Stimulated activated CD4-positive, alpha-beta T cell treated with anti-CD3 and anti-CD28 coated beads, Interleukin-2, amount 100 ng/mL, for 24 hours (primary cell): ENCODE results near the gene MXD1.
"Not testable (repeated sequence)": the region's sequence is repeated elsewhere in the genome, so short reads cannot be mapped to it uniquely, and the experiment has no call there.

Experiments
- DNase-seq, 2 donors: peaks; one replicate each; pipeline ENCODE4 v3.0.0-alpha.2; 2020

MXD1 gene

GRCh38 chr2:69914950-69915945, at the start of gene MXD1:
Gene MXD1, plus strand, starts transcription at chr2:69915109. Its CDS starts 222 bp downstream, at chr2:69915331.
- peak; percentile 99 to 100 for DNase-seq

- no peak for DNase-seq
Measured at GRCh38 chr2:69888451-69888850, 26.5 kb upstream of the MXD1 start.

GRCh38 chr2:69889302-69889701, 25.6 kb upstream of the MXD1 start:
- DNase-seq = no peak

- DNase-seq = no peak
Measured at GRCh38 chr2:69890881-69891280, 24.0 kb upstream of the MXD1 start.

- not testable (repeated sequence) for DNase-seq
Measured at GRCh38 chr2:69892838-69893424, 22.0 kb upstream of the MXD1 start.

- DNase-seq = peak; percentile 83 to 84
Measured at GRCh38 chr2:69893684-69894551, 21.0 kb upstream of the MXD1 start, which contains the start of gene SNRNP27. Gene SNRNP27, plus strand, starts transcription at chr2:69893956. Its CDS starts 29 bp downstream, at chr2:69893985.

GRCh38 chr2:69894737-69895136, 20.2 kb upstream of the MXD1 start:
- not testable (repeated sequence) for DNase-seq

- no peak for DNase-seq
Measured at GRCh38 chr2:69902213-69902922, 12.5 kb upstream of the MXD1 start.

- DNase-seq = no peak
Measured at GRCh38 chr2:69907216-69907615, 7.7 kb upstream of the MXD1 start.

- no peak for DNase-seq
Measured at GRCh38 chr2:69911985-69912563, 2.8 kb upstream of the MXD1 start.

GRCh38 chr2:69914164-69914949, 552 bp upstream of the MXD1 start:
- peak in 1 of 2 donors; percentile 53 for DNase-seq

GRCh38 chr2:69916106-69916505, 1.2 kb downstream of the MXD1 start:
- no peak for DNase-seq

- DNase-seq = no peak
Measured at GRCh38 chr2:69917852-69918251, 2.9 kb downstream of the MXD1 start.

GRCh38 chr2:69918401-69918800, 3.5 kb downstream of the MXD1 start:
- no peak for DNase-seq

GRCh38 chr2:69923116-69923515, 8.2 kb downstream of the MXD1 start:
- DNase-seq = no peak

GRCh38 chr2:69926849-69927515, 12.1 kb downstream of the MXD1 start:
- DNase-seq = no peak

GRCh38 chr2:69931832-69932595, 17.1 kb downstream of the MXD1 start:
- DNase-seq = no peak

GRCh38 chr2:69932596-69932922, 17.6 kb downstream of the MXD1 start:
- DNase-seq = no peak

- DNase-seq = no peak
Measured at GRCh38 chr2:69933254-69933828, 18.4 kb downstream of the MXD1 start.
